Panc1 (cell line): ENCODE results near the gene TMEM256. TPM values are rescaled to one million over a fixed set of nuclear protein-coding genes. Genes with fewer than 3 reads are reported as not detected.

Experiments used
- ATAC-seq: fragments of 200-7000 bp; cut with Tn5 transposase; 2 replicates; pipeline ENCODE4 v1.9.1; 2020; ENCODE audit warnings: mild to moderate bottlenecking, moderate library complexity
- BruUV-seq: library from RNA; stranded (reverse); fragments of 400-500 nt; replicated peaks from 2 replicates; lab custom pipeline; 2021; lab: Mats Ljungman, UMichigan
- CTCF ChIA-PET: fragments of 300-600 bp; sonication (Branson Sonifier 250); formaldehyde crosslinking; loops from one replicate; lab custom pipeline; 2022; ENCODE audit warnings: antibody characterized with exemption; lab: Charles Lee
- POLR2A ChIA-PET: fragments of 300-600 bp; sonication (Branson Sonifier 250); formaldehyde crosslinking; loops from one replicate; lab custom pipeline; 2022; ENCODE audit warnings: antibody characterized with exemption; lab: Charles Lee
- DNase-seq: peaks from one replicate; pipeline ENCODE4 v3.0.0-alpha.2; 2010; ENCODE audit warnings: low read depth, low spot score
- H3K27ac ChIP-seq: 2 replicates; pipeline ENCODE4 v1.5.1; 2011; ENCODE audit warnings: mild to moderate bottlenecking, low read length, inconsistent platforms
- H3K27me3 ChIP-seq: fragments of 200-500 bp; sonication (Bioruptor generic); 2 replicates; pipeline ENCODE4 v1.6.0; 2014; ENCODE audit warnings: low read length, inconsistent platforms; ENCODE audit not compliant: control insufficient read depth, insufficient read depth
- H3K36me3 ChIP-seq: fragments of 200-500 bp; sonication (Bioruptor generic); 2 replicates; pipeline ENCODE4 v1.5.1; 2014; ENCODE audit warnings: inconsistent platforms, mild to moderate bottlenecking, low read length, moderate library complexity; ENCODE audit not compliant: control insufficient read depth, insufficient read depth
- H3K4me1 ChIP-seq: 2 replicates; pipeline ENCODE4 v1.5.1; 2011; ENCODE audit warnings: inconsistent platforms, mild to moderate bottlenecking, low read length, moderate library complexity; ENCODE audit not compliant: control insufficient read depth, insufficient read depth
- H3K4me3 ChIP-seq, 2 experiments: 2 replicates each; pipeline ENCODE4 v1.5.1; 2011 to 2012; ENCODE audit warnings: low read depth in 2 of 2, low read length in 2 of 2, mild to moderate bottlenecking in 2 of 2, inconsistent platforms in 1 of 2, moderate library complexity in 1 of 2
- H3K9me3 ChIP-seq: fragments of 200-500 bp; sonication (Bioruptor generic); 2 replicates; pipeline ENCODE4 v1.5.1; 2014; ENCODE audit warnings: low read depth, mild to moderate bottlenecking, inconsistent platforms, low read length, moderate library complexity; ENCODE audit not compliant: control insufficient read depth, insufficient read depth
- POLR2AphosphoS5 ChIP-seq: IDR thresholded peaks from 2 replicates; pipeline ENCODE4 v1.6.1; 2012; ENCODE audit warnings: mild to moderate bottlenecking, low read depth, low read length, moderate library complexity
- SIN3A ChIP-seq: IDR thresholded peaks from 2 replicates; pipeline ENCODE4 v1.6.1; 2012; ENCODE audit warnings: low read depth, mild to moderate bottlenecking, low read length, moderate library complexity, borderline replicate concordance; ENCODE audit not compliant: insufficient read depth
- TCF7L2 ChIP-seq: IDR thresholded peaks from 2 replicates; pipeline ENCODE4 v1.6.1; 2011; ENCODE audit warnings: mild to moderate bottlenecking, low read depth, low read length, inconsistent platforms
- in situ Hi-C: cut with HindIII; loops from 2 replicates; pipeline ENCODE4 v1.10.0; 2016; ENCODE audit warnings: low sequenced_read_pairs, low pct_unique_long_range_greater_than_20kb
- intact Hi-C: fragments of 100-400 bp; cut with micrococcal nuclease; formaldehyde crosslinking; loops from one replicate; pipeline ENCODE4 v1.10.0; 2022; ENCODE audit not compliant: unreplicated experiment
- total RNA-seq: library from RNA; stranded (reverse); gene quantifications from one replicate; pipeline ENCODE4 v1.2.1, GENCODE V29; 2021; ENCODE audit not compliant: unreplicated experiment
- TF ChIP-seq, protein P1 (sequence below), 2 experiments: IDR thresholded peaks; 2 replicates each; pipeline ENCODE4 v1.6.1; 2011 to 2012; ENCODE audit warnings: low read depth in 2 of 2, control low read depth in 1 of 2, low read length in 1 of 2, mild to moderate bottlenecking in 1 of 2, moderate library complexity in 1 of 2; ENCODE audit not compliant: insufficient read depth in 1 of 2

TMEM256 gene
- total RNA-seq, 1 experiment from 2014 or later = 35.8 TPM

DNA sequence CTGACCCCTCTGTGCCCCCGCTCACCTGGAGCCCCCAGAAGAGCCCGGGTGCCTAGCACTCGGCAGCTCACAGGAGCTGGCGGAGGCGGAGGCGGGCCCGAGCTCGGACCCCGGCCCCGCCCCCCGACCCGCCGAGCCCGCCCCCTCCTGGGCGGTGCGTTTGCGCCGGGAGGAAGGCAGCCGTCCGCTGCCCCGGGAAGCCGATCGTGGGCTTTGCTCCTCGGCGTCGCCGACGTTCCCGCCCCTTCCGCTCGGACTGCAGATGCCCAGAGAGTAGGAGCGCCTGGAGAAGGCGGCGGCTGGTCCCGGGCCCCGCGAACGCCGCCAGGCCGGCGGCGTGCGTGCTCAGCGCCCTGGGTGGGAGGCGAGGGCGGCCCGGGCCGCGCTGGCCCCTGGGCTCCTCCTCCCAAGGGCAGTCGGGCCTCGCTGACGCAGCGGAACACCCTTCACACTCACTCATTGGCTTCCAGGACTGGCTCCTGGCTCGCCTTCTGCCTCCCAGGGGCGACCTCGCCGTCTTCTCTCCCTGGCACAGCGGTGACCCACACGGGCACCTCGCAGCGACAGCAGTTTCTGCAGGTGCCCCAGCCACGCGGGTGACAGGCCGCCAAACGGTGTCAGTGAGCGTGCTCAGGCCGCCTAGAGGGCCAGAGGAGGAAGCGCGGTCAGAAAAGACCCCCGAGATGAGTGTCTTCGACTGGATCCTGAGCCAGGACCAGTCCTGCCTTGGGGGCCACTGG is 9.3 kb downstream of the TMEM256 start, which contains the start of gene PLSCR3:
PLSCR3 (minus strand) TSS at position 74 of the 740 bp plus-strand sequence. CDS start 415 bp downstream, outside the sequence.
- H3K4me1 ChIP-seq = no peaks in the 10 kb centered on the region
- POLR2A ChIA-PET = interaction anchor here (0.6 kb wide), 1 partner anchor 12 kb away, joined by 3 read pairs; no protein-coding TSS in a partner anchor
- no peaks in the 10 kb centered on the region for H3K27me3 ChIP-seq
- TF ChIP-seq POLR2AphosphoS5 = peak; percentile 69
- TF ChIP-seq, protein P1, sequence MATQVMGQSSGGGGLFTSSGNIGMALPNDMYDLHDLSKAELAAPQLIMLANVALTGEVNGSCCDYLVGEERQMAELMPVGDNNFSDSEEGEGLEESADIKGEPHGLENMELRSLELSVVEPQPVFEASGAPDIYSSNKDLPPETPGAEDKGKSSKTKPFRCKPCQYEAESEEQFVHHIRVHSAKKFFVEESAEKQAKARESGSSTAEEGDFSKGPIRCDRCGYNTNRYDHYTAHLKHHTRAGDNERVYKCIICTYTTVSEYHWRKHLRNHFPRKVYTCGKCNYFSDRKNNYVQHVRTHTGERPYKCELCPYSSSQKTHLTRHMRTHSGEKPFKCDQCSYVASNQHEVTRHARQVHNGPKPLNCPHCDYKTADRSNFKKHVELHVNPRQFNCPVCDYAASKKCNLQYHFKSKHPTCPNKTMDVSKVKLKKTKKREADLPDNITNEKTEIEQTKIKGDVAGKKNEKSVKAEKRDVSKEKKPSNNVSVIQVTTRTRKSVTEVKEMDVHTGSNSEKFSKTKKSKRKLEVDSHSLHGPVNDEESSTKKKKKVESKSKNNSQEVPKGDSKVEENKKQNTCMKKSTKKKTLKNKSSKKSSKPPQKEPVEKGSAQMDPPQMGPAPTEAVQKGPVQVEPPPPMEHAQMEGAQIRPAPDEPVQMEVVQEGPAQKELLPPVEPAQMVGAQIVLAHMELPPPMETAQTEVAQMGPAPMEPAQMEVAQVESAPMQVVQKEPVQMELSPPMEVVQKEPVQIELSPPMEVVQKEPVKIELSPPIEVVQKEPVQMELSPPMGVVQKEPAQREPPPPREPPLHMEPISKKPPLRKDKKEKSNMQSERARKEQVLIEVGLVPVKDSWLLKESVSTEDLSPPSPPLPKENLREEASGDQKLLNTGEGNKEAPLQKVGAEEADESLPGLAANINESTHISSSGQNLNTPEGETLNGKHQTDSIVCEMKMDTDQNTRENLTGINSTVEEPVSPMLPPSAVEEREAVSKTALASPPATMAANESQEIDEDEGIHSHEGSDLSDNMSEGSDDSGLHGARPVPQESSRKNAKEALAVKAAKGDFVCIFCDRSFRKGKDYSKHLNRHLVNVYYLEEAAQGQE (IDR thresholded peaks at IDR 0.05; ENCODE audit: insufficient read depth in 1 of 2, low read depth in 2 of 2, low read length in 1 of 2) = no peak
- 0 out of 2 replicates have a peak, but pooled peaks have one; percentile 42 for TF ChIP-seq SIN3A
- H3K9me3 ChIP-seq = no peaks in the 10 kb centered on the region
- peak within 1 kb of the TSS; percentile 77 for H3K27ac ChIP-seq
- H3K36me3 ChIP-seq = no peaks in the 10 kb centered on the region
- DNase-seq (no peak), ATAC-seq (peak; percentile 92)
- intact Hi-C loops (no loop called here), in situ Hi-C loops (no loop called here)
- BruUV-seq = no TSS peak
- CTCF ChIA-PET = interaction anchor here (0.7 kb wide), 1 partner anchor 39 kb away, joined by 4 read pairs; no protein-coding TSS in a partner anchor
- H3K4me3 ChIP-seq = peak within 1 kb of the TSS; percentile 71 to 82

- H3K27ac ChIP-seq = peak overlapping the region; percentile 73
- no peaks in the 10 kb centered on the region for H3K4me1 ChIP-seq
- H3K4me3 ChIP-seq = peak overlapping the region; percentile 71 to 82
- POLR2A ChIA-PET = interaction anchor here (0.6 kb wide), 2 partner anchors 12 to 42 kb away, joined by 3 read pairs; partner anchors contain the start of gene TMEM102
- no TSS peak for BruUV-seq
- ATAC-seq = peak; percentile 52
- CTCF ChIA-PET = interaction anchor here (0.7 kb wide), 1 partner anchor 38 kb away, joined by 4 read pairs; no protein-coding TSS in a partner anchor
- no peaks in the 10 kb centered on the region for H3K9me3 ChIP-seq
- H3K36me3 ChIP-seq = no peaks in the 10 kb centered on the region
- H3K27me3 ChIP-seq = no peaks in the 10 kb centered on the region
- TF ChIP-seq SIN3A (0 out of 2 replicates have a peak, but pooled peaks have one; percentile 49), TCF7L2 (no peak)
- TF ChIP-seq, protein P1 (IDR thresholded peaks at IDR 0.05; ENCODE audit: insufficient read depth in 1 of 2, low read depth in 2 of 2, low read length in 1 of 2) = no peak
- no peak for DNase-seq
- in situ Hi-C loops (no loop called here), intact Hi-C loops (no loop called here)
These were observed 10.1 kb downstream of the TMEM256 start for GRCh38 chr17:7393613-7394451.
